Esophagus squamous epithelium (tissue), 4 donors: ENCODE data around the gene MEF2B.

Experiments used
- CTCF ChIP-seq, 6 experiments: fragments of 450-650 bp in 4 of 6; fragments of 200-600 bp in 2 of 6; sonication (generic) in 2 of 6; IDR thresholded peaks; one replicate each; pipeline ENCODE4 v1.5.1; 2016 to 2019; ENCODE audit warnings: antibody characterized with exemption in 6 of 6, mild to moderate bottlenecking in 4 of 6, moderate library complexity in 4 of 6
- POLR2A ChIP-seq, 4 donors: fragments of 450-650 bp; IDR thresholded peaks; one replicate each; pipeline ENCODE4 v1.6.1; 2017; ENCODE audit warnings: antibody characterized with exemption in 4 of 4, mild to moderate bottlenecking in 4 of 4, moderate library complexity in 3 of 4

- TF ChIP-seq CTCF (IDR thresholded peaks at IDR 0.05) (no peak), POLR2A (IDR thresholded peaks at IDR 0.05) (no peak)
Measured at GRCh38 chr19:19211499-19212420, 41.7 kb upstream of the MEF2B start, which contains the start of gene NCAN.
